ENCODE data around the gene DIRAS1. TPM values are rescaled to one million over a fixed set of nuclear protein-coding genes. Genes with fewer than 3 reads are reported as not detected.

DIRAS1 gene
- total and polyA plus RNA-seq, 2 of the 8 experiments (the other 6 are each of a cell fraction or from before 2014, with no cell fraction given), result 20.2 to 22.3 TPM

DNA sequence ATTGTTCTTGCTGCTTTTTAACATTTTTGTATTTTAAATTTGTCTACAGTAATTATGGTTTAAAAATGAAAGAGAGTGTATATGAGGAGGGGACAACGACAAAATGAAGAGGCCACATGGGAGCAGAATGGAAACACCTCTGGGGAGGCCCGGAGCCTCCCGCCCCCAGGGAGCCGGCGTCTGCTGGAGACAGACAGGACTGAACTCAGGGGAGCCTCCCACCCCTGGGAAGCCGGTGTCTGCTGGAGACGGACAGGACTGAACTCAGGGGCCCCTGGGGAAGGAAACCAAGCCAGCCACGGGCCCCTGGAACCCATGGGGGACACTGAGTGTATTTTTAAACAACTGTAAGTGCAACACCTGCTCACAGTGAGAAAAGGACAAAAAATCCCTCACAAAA is 35.3 kb upstream of the DIRAS1 start (continued):
- TF ChIP-seq ASH2L (IDR thresholded peaks at IDR 0.05; ENCODE audit: low read length), result no peak
- TF ChIP-seq CHD2 (IDR thresholded peaks at IDR 0.05; ENCODE audit: low read length), result no peak
- no peak for TF ChIP-seq HDAC2 (IDR thresholded peaks at IDR 0.05; ENCODE audit: borderline replicate concordance in 1 of 2, low read depth in 2 of 2, low read length in 2 of 2)
- TF ChIP-seq RFX5 (IDR thresholded peaks at IDR 0.05; ENCODE audit: borderline replicate concordance, low read depth, low read length), result no peak
- TF ChIP-seq TCF12 (IDR thresholded peaks at IDR 0.05; ENCODE audit: low read depth, low read length), result no peak
- no peak for TF ChIP-seq POU5F1 (IDR thresholded peaks at IDR 0.05; ENCODE audit: low read depth, low read length)
- no peak for TF ChIP-seq POLR2AphosphoS5 (IDR thresholded peaks at IDR 0.05; ENCODE audit: low read depth, low read length)

All from H1 (cell line).